ENCODE results near the gene POGK.

POGK gene

GRCh38 chr1:166900987-166901386 lies 61.7 kb downstream of the POGK start:
- no peak for DNase-seq (ENCODE audit: extremely low read depth in 1 of 2, low read depth in 1 of 2)

GRCh38 chr1:166902279-166902678 lies 63.0 kb downstream of the POGK start:
- DNase-seq (ENCODE audit: extremely low read depth in 1 of 2, low read depth in 1 of 2), result no peak

- no peak for DNase-seq (ENCODE audit: extremely low read depth in 1 of 2, low read depth in 1 of 2)
These were observed 64.0 kb downstream of the POGK start for GRCh38 chr1:166903232-166903631.

DNA sequence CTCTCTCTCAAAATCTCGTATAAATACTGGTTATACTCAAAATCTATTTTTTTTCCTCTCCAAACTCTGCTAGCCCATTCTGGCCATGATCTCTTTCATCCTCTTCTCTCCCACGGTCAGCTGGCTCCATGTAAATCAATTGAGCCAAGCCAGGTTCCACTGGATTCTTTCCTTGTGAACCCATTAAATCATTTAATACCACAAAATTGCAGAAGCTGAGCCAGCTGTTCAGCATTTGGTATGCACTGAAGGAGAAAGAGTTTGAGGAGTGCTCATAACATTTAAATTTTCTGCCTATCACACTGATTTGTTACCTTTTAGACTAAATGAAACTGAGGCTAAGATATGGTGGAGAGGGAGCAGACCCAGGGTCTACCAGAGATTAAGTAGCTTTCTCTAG lies 65.9 kb downstream of the POGK start:
- DNase-seq (ENCODE audit: extremely low read depth in 1 of 2, low read depth in 1 of 2), result no peak

DNA sequence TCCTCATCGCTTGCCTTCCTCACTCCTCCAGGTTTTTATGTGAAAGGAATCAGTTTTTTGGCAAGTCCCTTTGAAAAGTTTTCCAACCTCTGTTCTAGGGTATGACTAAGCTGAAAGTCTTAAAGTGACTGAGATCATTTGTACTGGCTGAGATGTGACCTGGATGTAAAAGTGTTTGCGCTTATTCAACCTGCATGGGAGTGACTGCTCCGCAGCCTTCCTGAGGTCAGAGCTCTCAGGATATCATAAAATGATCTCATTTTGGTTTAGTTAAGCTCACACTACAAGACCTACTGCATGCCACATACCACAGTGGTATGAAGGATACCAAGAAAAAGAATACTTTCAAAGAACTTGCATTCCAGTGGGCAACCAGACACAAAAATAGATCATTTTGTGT lies 66.6 kb downstream of the POGK start:
- DNase-seq (ENCODE audit: extremely low read depth in 1 of 2, low read depth in 1 of 2), result no peak

Measured in stimulated activated CD8-positive, alpha-beta memory T cell treated with anti-CD3 and anti-CD28 coated beads, Interleukin-7, amount 100 ng/mL, for 48 hours (primary cell).